ENCODE results near the gene AHCY. TPM values are rescaled to one million over a fixed set of nuclear protein-coding genes. Genes with fewer than 3 reads are reported as not detected.
A peak's percentile ranks its signal among the peaks of the same experiment; 100 is the strongest.

The AHCY gene
- total and polyA plus RNA-seq, 8 donors: 41.2 to 122 (median 62.7) TPM

DNA sequence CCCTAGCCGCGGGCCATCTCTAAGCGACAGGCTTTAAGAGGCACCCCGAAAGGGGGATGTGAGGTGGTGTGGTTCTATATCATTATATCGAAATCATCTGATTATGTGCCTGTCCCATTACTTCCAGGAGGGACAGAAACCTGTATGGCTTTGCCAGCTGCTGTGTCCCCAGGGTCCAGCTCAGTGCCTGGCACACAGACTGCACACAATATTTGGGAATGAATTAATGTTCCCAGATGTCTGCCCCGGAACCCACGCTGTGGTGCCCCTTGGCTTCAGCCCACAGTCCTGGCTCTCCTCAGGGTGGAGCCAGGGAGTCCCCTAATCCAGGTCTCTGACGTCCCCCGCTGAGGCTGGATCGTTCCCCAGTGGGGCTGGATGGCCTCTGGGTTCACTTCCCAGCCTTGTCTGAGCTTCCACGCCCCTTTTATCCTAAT, 8.9 kb upstream of the AHCY start:
- H3K27ac ChIP-seq: no peak overlapping the region
- no peaks in the 10 kb centered on the region for H3K36me3 ChIP-seq
- intact Hi-C loops (cut with DNase I): loop anchor here in 1 of 3 donors (5.0 to 10.0 kb wide), 2 partner anchors 213 to 455 kb away; no protein-coding TSS in a partner anchor
- H3K9me3 ChIP-seq: no peaks in the 10 kb centered on the region
- ATAC-seq (peak; percentile 24 to 49 (median 43)), FAIRE-seq (no peak), DNase-seq (peak in 1 of 6 donors; percentile 71)
- TF ChIP-seq CTCF (IDR thresholded peaks at IDR 0.05): no peak
- no peaks in the 10 kb centered on the region for H3K27me3 ChIP-seq
- WGBS, 2 donors: 25 to 26% methylated on average over 11 of the region's 11 CpGs
- H3K4me1 ChIP-seq: peaks cover 9 to 21% (median 14%) of the 10 kb centered on the region in 3 donors
- H3K4me3 ChIP-seq: peak overlapping the region in 1 of 4 donors; percentile 33

DNA sequence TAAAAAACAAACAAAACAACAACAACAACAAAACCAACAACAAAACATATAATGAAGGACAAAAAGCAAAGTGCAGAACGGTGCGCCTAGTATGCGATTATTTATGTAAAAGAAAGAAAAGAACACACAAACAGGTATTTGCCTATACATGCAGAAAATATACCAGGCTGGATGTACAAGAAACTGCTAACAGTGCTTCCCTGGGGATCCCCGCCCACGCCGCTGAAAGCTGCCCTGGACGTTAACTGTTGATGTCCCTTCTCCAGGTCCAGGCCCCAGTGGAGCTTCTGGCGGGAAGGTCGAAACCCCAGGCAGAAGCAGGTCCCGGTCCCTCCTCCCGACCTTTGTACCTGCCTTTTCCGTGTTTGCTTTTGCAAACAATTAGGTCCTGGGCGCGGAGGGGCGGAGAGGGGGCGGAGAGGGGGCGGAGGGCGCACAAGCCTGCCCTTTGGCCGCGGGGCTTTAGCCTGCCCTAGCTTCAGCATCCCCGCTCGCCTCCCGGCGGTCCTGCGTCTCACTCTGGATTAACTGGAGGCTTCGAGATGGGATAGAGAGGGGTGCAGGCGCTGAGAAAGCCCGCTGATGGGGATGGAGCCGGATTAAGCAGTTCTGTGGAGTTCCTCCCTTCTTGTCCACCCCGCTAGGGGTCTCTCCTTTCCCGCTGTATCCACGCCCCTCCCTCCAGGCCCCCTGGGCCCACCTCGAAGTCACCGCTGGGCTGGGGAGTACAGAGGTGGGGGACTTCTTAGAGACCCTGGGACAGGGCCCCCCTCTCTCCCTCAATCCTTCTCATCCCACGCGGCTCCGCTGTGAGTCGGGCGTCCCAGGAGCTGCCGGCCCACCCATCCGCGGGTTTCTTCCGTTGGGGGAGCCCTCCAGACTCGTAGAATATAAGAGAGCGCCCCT, 8.2 kb upstream of the AHCY start:
- no peak for TF ChIP-seq CTCF (IDR thresholded peaks at IDR 0.05)
- peak overlapping the region in 1 of 4 donors; percentile 22 for H3K27ac ChIP-seq
- 11 to 12% methylated on average over 40 to 45 of the region's 45 CpGs for WGBS, 2 donors
- intact Hi-C loops (cut with DNase I): loop anchor here in 1 of 3 donors (5.0 to 10.0 kb wide), 2 partner anchors 213 to 456 kb away; no protein-coding TSS in a partner anchor
- H3K4me3 ChIP-seq: peak overlapping the region in 2 of 4 donors; percentile 16 to 33
- no peak for FAIRE-seq
- H3K27me3 ChIP-seq: no peaks in the 10 kb centered on the region
- H3K4me1 ChIP-seq: peaks cover 9 to 21% (median 14%) of the 10 kb centered on the region in 3 donors
- peak; percentile 65 to 84 (median 76) for DNase-seq
- H3K9me3 ChIP-seq: no peaks in the 10 kb centered on the region
- no peaks in the 10 kb centered on the region for H3K36me3 ChIP-seq
- ATAC-seq: peak; percentile 60 to 82 (median 74)

DNA sequence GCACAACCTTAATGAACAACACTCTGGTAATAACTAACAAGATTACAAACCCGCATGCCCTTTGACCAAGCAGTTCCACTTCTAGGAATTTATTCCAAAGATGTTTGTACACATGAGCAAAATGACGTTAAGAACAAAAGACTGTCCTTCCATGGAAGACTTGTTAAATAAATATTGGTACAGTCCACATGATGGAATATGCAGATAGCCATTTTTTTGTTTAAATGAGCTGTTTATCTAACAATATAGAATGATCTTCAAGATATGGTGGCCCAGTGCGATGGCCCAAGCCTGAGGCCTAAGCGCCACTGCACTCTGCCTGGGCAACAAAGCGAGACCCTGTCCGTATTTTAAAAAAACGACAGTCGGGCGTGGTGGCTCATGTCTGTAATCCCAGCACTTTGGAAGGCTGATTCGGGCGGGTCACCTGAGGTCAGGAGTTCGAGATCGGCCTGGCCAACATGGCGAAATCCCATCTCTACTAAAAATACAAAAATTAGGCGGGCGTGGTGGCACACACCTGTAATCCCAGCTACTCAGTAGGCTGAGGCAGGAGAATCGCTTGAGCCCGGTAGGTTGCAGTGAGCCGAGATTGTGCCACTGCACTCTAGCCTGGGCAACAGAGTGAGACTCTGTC, 7.4 kb upstream of the AHCY start:
- FAIRE-seq (no peak), ATAC-seq (no peak), DNase-seq (no peak)
- H3K4me1 ChIP-seq: peaks cover 9 to 21% (median 14%) of the 10 kb centered on the region in 3 donors
- H3K9me3 ChIP-seq: no peaks in the 10 kb centered on the region
- H3K27me3 ChIP-seq: no peaks in the 10 kb centered on the region
- 77 to 78% methylated on average over 19 of the region's 19 CpGs for WGBS, 2 donors
- intact Hi-C loops (cut with DNase I): loop anchor here in 1 of 3 donors (5.0 to 10.0 kb wide), 2 partner anchors 214 to 457 kb away; no protein-coding TSS in a partner anchor
- peak overlapping the region in 1 of 4 donors; percentile 22 for H3K27ac ChIP-seq
- H3K36me3 ChIP-seq: no peaks in the 10 kb centered on the region
- H3K4me3 ChIP-seq: no peak overlapping the region
- TF ChIP-seq CTCF (IDR thresholded peaks at IDR 0.05): no peak

- intact Hi-C loops (cut with DNase I): loop anchor here in 1 of 3 donors (5.0 to 10.0 kb wide), 2 partner anchors 215 to 458 kb away; no protein-coding TSS in a partner anchor
- Histone ChIP-seq H3K4me1 (peaks cover 9 to 21% (median 14%) of the 10 kb centered on the region in 3 donors), H3K27me3 (no peaks in the 10 kb centered on the region), H3K36me3 (no peaks in the 10 kb centered on the region), H3K27ac (no peak overlapping the region), H3K9me3 (no peaks in the 10 kb centered on the region), H3K4me3 (no peak overlapping the region)
- FAIRE-seq: no peak
- no peak for ATAC-seq
- WGBS, 2 donors: 96% methylated on average over 3 of the region's 3 CpGs
- TF ChIP-seq CTCF (IDR thresholded peaks at IDR 0.05): no peak
- DNase-seq: no peak
Measured at GRCh38 chr20:34309691-34310090, 6.5 kb upstream of the AHCY start.
